Neutrophil (primary cell): ENCODE measurements around the gene EYA2.

ENCODE experiments used
- H3K27ac ChIP-seq: fragments of 200-600 bp; sonication (generic); 2 replicates; pipeline ENCODE4 v1.5.1; 2016; ENCODE audit warnings: mild to moderate bottlenecking, moderate library complexity
- H3K27me3 ChIP-seq: fragments of 200-600 bp; sonication (generic); 2 replicates; pipeline ENCODE4 v1.6.0; 2016; ENCODE audit warnings: mild to moderate bottlenecking
- H3K36me3 ChIP-seq: fragments of 200-600 bp; sonication (generic); 2 replicates; pipeline ENCODE4 v1.5.1; 2017
- H3K4me1 ChIP-seq, 2 experiments: fragments of 200-600 bp in 1 of 2; sonication (generic) in 1 of 2; 1 replicate in 1 of 2; 2 replicates in 1 of 2; pipeline versions ENCODE4 v1.5.1 to v1.6.1; 2013 to 2016; ENCODE audit warnings: low read depth in 1 of 2, low read length in 1 of 2, mild to moderate bottlenecking in 1 of 2, moderate library complexity in 1 of 2; ENCODE audit not compliant: control insufficient read depth in 1 of 2, insufficient read depth in 1 of 2
- H3K4me3 ChIP-seq, 2 experiments: fragments of 200-600 bp in 1 of 2; sonication (generic) in 1 of 2; 1 replicate in 1 of 2; 2 replicates in 1 of 2; pipeline ENCODE4 v1.5.1; 2013 to 2016; ENCODE audit warnings: low read depth in 1 of 2, low read length in 1 of 2, mild to moderate bottlenecking in 1 of 2, moderate library complexity in 1 of 2
- H3K9me3 ChIP-seq: fragments of 200-600 bp; sonication (generic); 2 replicates; pipeline ENCODE4 v1.5.1; 2016
- CTCF ChIP-seq: fragments of 200-600 bp; sonication (generic); IDR thresholded peaks from 2 replicates; pipeline ENCODE4 v1.5.1; 2016; ENCODE audit warnings: antibody characterized with exemption

EYA2 gene

GRCh38 chr20:47233333-47234188 is 338.9 kb downstream of the EYA2 start:
- peaks cover 87% of the 10 kb centered on the region for H3K36me3 ChIP-seq

GRCh38 chr20:47235111-47235510 is 340.5 kb downstream of the EYA2 start:
- Histone ChIP-seq H3K27ac (no peak overlapping the region), H3K9me3 (no peaks in the 10 kb centered on the region), H3K27me3 (no peaks in the 10 kb centered on the region), H3K4me1 (no peaks in the 10 kb centered on the region), H3K4me3 (no peak overlapping the region), H3K36me3 (peaks cover 88% of the 10 kb centered on the region)
- no peak for TF ChIP-seq CTCF

More at GRCh38 chr20:47233333-47234188, 338.9 kb downstream of the EYA2 start:
- TF ChIP-seq CTCF, result no peak
- Histone ChIP-seq H3K4me3 (no peak overlapping the region), H3K27ac (no peak overlapping the region), H3K27me3 (no peaks in the 10 kb centered on the region), H3K4me1 (no peaks in the 10 kb centered on the region), H3K9me3 (no peaks in the 10 kb centered on the region)

- no peak for TF ChIP-seq CTCF
- Histone ChIP-seq H3K4me3 (no peak overlapping the region), H3K27ac (no peak overlapping the region), H3K27me3 (no peaks in the 10 kb centered on the region), H3K4me1 (no peaks in the 10 kb centered on the region), H3K9me3 (no peaks in the 10 kb centered on the region), H3K36me3 (peaks cover 88% of the 10 kb centered on the region)
Measured at GRCh38 chr20:47235853-47236638, 341.4 kb downstream of the EYA2 start.

- H3K27ac ChIP-seq, result no peak overlapping the region
- H3K4me3 ChIP-seq, result no peak overlapping the region
- no peaks in the 10 kb centered on the region for H3K27me3 ChIP-seq
- H3K4me1 ChIP-seq, result no peaks in the 10 kb centered on the region
- H3K36me3 ChIP-seq, result peaks cover 87% of the 10 kb centered on the region
- H3K9me3 ChIP-seq, result no peaks in the 10 kb centered on the region
- TF ChIP-seq CTCF, result no peak
Measured at GRCh38 chr20:47236639-47236900, 341.9 kb downstream of the EYA2 start.

GRCh38 chr20:47237715-47238114 is 343.1 kb downstream of the EYA2 start:
- TF ChIP-seq CTCF, result no peak
- no peaks in the 10 kb centered on the region for H3K4me1 ChIP-seq
- no peak overlapping the region for H3K4me3 ChIP-seq
- H3K36me3 ChIP-seq, result peaks cover 90% of the 10 kb centered on the region
- H3K27me3 ChIP-seq, result no peaks in the 10 kb centered on the region
- no peaks in the 10 kb centered on the region for H3K9me3 ChIP-seq
- no peak overlapping the region for H3K27ac ChIP-seq
